ENCODE measurements around the gene ST7. TPM values are rescaled to one million over a fixed set of nuclear protein-coding genes. Genes with fewer than 3 reads are reported as not detected.

Gene ST7
- total and polyA plus RNA-seq, 2 donors (not counting 1 experiment from before 2014, with no cell fraction given), result 2.3 to 4.6 TPM

GRCh38 chr7:117247809-117248208 lies 294.5 kb downstream of the ST7 start:
- no peaks in the 10 kb centered on the region for H3K79me2 ChIP-seq (ENCODE audit: control insufficient read depth, insufficient read depth, low read length)
- intact Hi-C loops (cut with micrococcal nuclease), result no loop called here
- no peak for TF ChIP-seq CTCF (IDR thresholded peaks at IDR 0.05)
- TF ChIP-seq EZH2 (IDR thresholded peaks at IDR 0.05; ENCODE audit: borderline replicate concordance, insufficient read depth, low read depth, low read length, poor library complexity, severe bottlenecking), result no peak
- H3K4me1 ChIP-seq (ENCODE audit: control insufficient read depth in 2 of 2, insufficient read depth in 2 of 2, low read length in 2 of 2), result no peaks in the 10 kb centered on the region
- H3K36me3 ChIP-seq (replicated peaks in 1 of 2; ENCODE audit: control extremely low read depth in 1 of 2, control insufficient read depth in 1 of 2, extremely low read depth in 1 of 2, insufficient read depth in 2 of 2, low read length in 1 of 2), result no peaks in the 10 kb centered on the region
- CTCF ChIA-PET, result no interaction called here
- H3K27ac ChIP-seq (ENCODE audit: low read length in 2 of 2), result no peak overlapping the region
- 79% methylated on average over 4 of the region's 4 CpGs for WGBS (ENCODE audit: insufficient coverage)
- peaks cover 3% of the 10 kb centered on the region for H3K9me3 Mint-ChIP-seq (ENCODE audit: insufficient read depth)
- no peak overlapping the region for H3K4me3 ChIP-seq (ENCODE audit: control extremely low read depth in 1 of 5, extremely low read depth in 1 of 5, insufficient read depth in 1 of 5, low read depth in 2 of 5, low read length in 4 of 5)
- H3K9me3 ChIP-seq (ENCODE audit: control extremely low read depth in 1 of 3, control insufficient read depth in 2 of 3, insufficient read depth in 1 of 3, low read length in 2 of 3), result peaks cover 0 to 3% (median 0%) of the 10 kb centered on the region in 3 donors
- DNase-seq, result no peak
- peaks cover 3% of the 10 kb centered on the region for H3K27me3 Mint-ChIP-seq
- H3K27ac Mint-ChIP-seq, result no peak overlapping the region
- no peaks in the 10 kb centered on the region for H3K27me3 ChIP-seq (replicated peaks in 1 of 4; ENCODE audit: control extremely low read depth in 1 of 4, control insufficient read depth in 3 of 4, insufficient read depth in 4 of 4, low read length in 3 of 4)
- no peak for ATAC-seq (ENCODE audit: low read depth)
- no peak overlapping the region for H3K4me3 Mint-ChIP-seq
- H2AFZ ChIP-seq (ENCODE audit: insufficient read depth, low read depth, low read length, poor library complexity, severe bottlenecking), result no peak overlapping the region
- H3K4me2 ChIP-seq (replicated peaks; ENCODE audit: low read depth, low read length, poor library complexity, severe bottlenecking), result no peak overlapping the region
- no peak overlapping the region for H3K9ac ChIP-seq (ENCODE audit: low read length)
- no peaks in the 10 kb centered on the region for H4K20me1 ChIP-seq (ENCODE audit: control insufficient read depth, insufficient read depth, low read length, poor library complexity, severe bottlenecking)
- H3K4me1 Mint-ChIP-seq, result no peaks in the 10 kb centered on the region
- POLR2A ChIA-PET, result no interaction called here

DNA sequence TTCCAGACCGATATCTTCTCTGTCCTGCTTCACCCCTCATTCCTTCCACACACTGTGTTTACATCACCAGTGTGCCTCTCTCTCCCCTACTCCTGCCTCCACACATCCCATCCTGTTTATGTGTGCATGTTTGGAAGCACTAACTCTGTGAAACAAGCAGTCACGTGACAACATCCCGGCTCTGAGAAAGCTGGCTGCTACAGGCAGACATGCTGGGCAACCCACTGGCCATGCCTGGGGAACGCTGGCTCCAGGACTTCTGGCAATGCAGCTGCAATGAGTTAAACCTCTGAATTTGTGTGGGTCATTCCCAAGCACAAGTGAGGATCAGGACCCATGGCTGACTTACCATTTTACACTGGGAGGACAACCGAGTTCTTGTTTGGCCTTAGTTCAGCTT lies 295.5 kb downstream of the ST7 start:
- Mint-ChIP-seq H3K27ac (no peak overlapping the region), H3K9me3 (ENCODE audit: insufficient read depth) (peaks cover 3% of the 10 kb centered on the region), H3K4me1 (no peaks in the 10 kb centered on the region), H3K27me3 (peaks cover 3% of the 10 kb centered on the region), H3K4me3 (no peak overlapping the region)
- ChIA-PET CTCF (interaction anchor here (0.6 kb wide), 1 partner anchor 366 kb away, joined by 3 read pairs; no protein-coding TSS in a partner anchor), POLR2A (no interaction called here)
- Histone ChIP-seq H3K4me3 (ENCODE audit: control extremely low read depth in 1 of 5, extremely low read depth in 1 of 5, insufficient read depth in 1 of 5, low read depth in 2 of 5, low read length in 4 of 5) (no peak overlapping the region), H2AFZ (ENCODE audit: insufficient read depth, low read depth, low read length, poor library complexity, severe bottlenecking) (no peak overlapping the region), H4K20me1 (ENCODE audit: control insufficient read depth, insufficient read depth, low read length, poor library complexity, severe bottlenecking) (no peaks in the 10 kb centered on the region), H3K27me3 (replicated peaks in 1 of 4; ENCODE audit: control extremely low read depth in 1 of 4, control insufficient read depth in 3 of 4, insufficient read depth in 4 of 4, low read length in 3 of 4) (no peaks in the 10 kb centered on the region), H3K79me2 (ENCODE audit: control insufficient read depth, insufficient read depth, low read length) (no peaks in the 10 kb centered on the region), H3K36me3 (replicated peaks in 1 of 2; ENCODE audit: control extremely low read depth in 1 of 2, control insufficient read depth in 1 of 2, extremely low read depth in 1 of 2, insufficient read depth in 2 of 2, low read length in 1 of 2) (no peaks in the 10 kb centered on the region), H3K27ac (ENCODE audit: low read length in 2 of 2) (no peak overlapping the region), H3K4me2 (replicated peaks; ENCODE audit: low read depth, low read length, poor library complexity, severe bottlenecking) (no peak overlapping the region), H3K9ac (ENCODE audit: low read length) (no peak overlapping the region), H3K4me1 (ENCODE audit: control insufficient read depth in 2 of 2, insufficient read depth in 2 of 2, low read length in 2 of 2) (no peaks in the 10 kb centered on the region), H3K9me3 (ENCODE audit: control extremely low read depth in 1 of 3, control insufficient read depth in 2 of 3, insufficient read depth in 1 of 3, low read length in 2 of 3) (peaks cover 0 to 6% (median 0%) of the 10 kb centered on the region in 3 donors)
- ATAC-seq (ENCODE audit: low read depth) (no peak), DNase-seq (no peak)
- no peak for TF ChIP-seq EZH2 (IDR thresholded peaks at IDR 0.05; ENCODE audit: borderline replicate concordance, insufficient read depth, low read depth, low read length, poor library complexity, severe bottlenecking)
- no peak for TF ChIP-seq CTCF (IDR thresholded peaks at IDR 0.05)
- WGBS (ENCODE audit: insufficient coverage), result 89% methylated on average over 4 of the region's 5 CpGs
- intact Hi-C loops (cut with micrococcal nuclease), result no loop called here
